GM12878 (cell line): ENCODE results near the gene KIRREL3. TPM values are rescaled to one million over a fixed set of nuclear protein-coding genes. Genes with fewer than 3 reads are reported as not detected.
"Not testable (repeated sequence)": the region's sequence is repeated elsewhere in the genome, so short reads cannot be mapped to it uniquely, and the experiment has no call there.

Experiments
- ATAC-seq: fragments of 200-7000 bp; cut with Tn5 transposase; 3 replicates; pipeline ENCODE4 v1.9.1; 2020; ENCODE audit warnings: mild to moderate bottlenecking, moderate library complexity
- BruUV-seq: library from RNA; stranded (reverse); fragments of 400-500 nt; replicated peaks from 2 replicates; lab custom pipeline; 2021; lab: Mats Ljungman, UMichigan
- CTCF ChIA-PET: fragments of 300-600 bp; sonication (Branson Sonifier 250); formaldehyde crosslinking; extraction: SDS; loops from one replicate; lab custom pipeline; 2021; ENCODE audit warnings: inconsistent platforms; lab: Yijun Ruan, JAX
- POLR2A ChIA-PET: fragments of 350-600 bp; formaldehyde crosslinking; extraction: SDS; loops from one replicate; lab custom pipeline; 2021; ENCODE audit warnings: inconsistent platforms; lab: Charles Lee
- RAD21 ChIA-PET: fragments of 300-600 bp; sonication (Branson Sonifier 250); formaldehyde crosslinking; loops from one replicate; lab custom pipeline; 2023; ENCODE audit warnings: antibody characterized with exemption; ENCODE audit not compliant: unreplicated experiment; lab: Charles Lee
- SMC1A ChIA-PET: fragments of 300-600 bp; sonication (Branson Sonifier 250); formaldehyde crosslinking; loops from one replicate; lab custom pipeline; 2023; ENCODE audit not compliant: unreplicated experiment, uncharacterized antibody; lab: Charles Lee
- DNase-seq: peaks from one replicate; pipeline ENCODE4 v3.0.0-alpha.2; 2011; ENCODE audit warnings: low read depth, low spot score
- FAIRE-seq: peaks from 3 replicates; lab custom pipeline; 2011; peaks lifted over from hg19 to GRCh38; lab: Jason Lieb, UNC
- H2AFZ ChIP-seq: 2 replicates; pipeline ENCODE4 v1.6.0; 2011; ENCODE audit warnings: low read depth, low read length, control low read depth; ENCODE audit not compliant: control insufficient read depth
- H3K27ac ChIP-seq: 2 replicates; pipeline ENCODE4 v1.5.1; 2011; ENCODE audit warnings: control low read depth; ENCODE audit not compliant: control insufficient read depth, insufficient read depth
- H3K27me3 ChIP-seq, 2 experiments: replicated peaks in 1 of 2; 2 replicates each; pipeline versions ENCODE4 v1.6.0 to v1.6.1; 2011; ENCODE audit warnings: low read length in 1 of 2; ENCODE audit not compliant: control insufficient read depth in 2 of 2, insufficient read depth in 2 of 2
- H3K36me3 ChIP-seq, 2 experiments: 2 replicates each; pipeline ENCODE4 v1.5.1; 2011; ENCODE audit warnings: low read length in 1 of 2; ENCODE audit not compliant: control insufficient read depth in 2 of 2, insufficient read depth in 2 of 2
- H3K4me1 ChIP-seq: 2 replicates; pipeline ENCODE4 v1.6.1; 2011; ENCODE audit warnings: mild to moderate bottlenecking, low read length, moderate library complexity, mixed read lengths; ENCODE audit not compliant: control insufficient read depth, insufficient read depth
- H3K4me2 ChIP-seq: 2 replicates; pipeline ENCODE4 v1.6.0; 2011; ENCODE audit warnings: control low read depth; ENCODE audit not compliant: control insufficient read depth, insufficient read depth
- H3K4me3 ChIP-seq: fragments of 200-600 bp; sonication (generic); 2 replicates; pipeline ENCODE4 v1.5.1; 2016
- H3K79me2 ChIP-seq: 2 replicates; pipeline ENCODE4 v1.6.0; 2011; ENCODE audit warnings: low read length; ENCODE audit not compliant: control insufficient read depth, insufficient read depth
- H3K9ac ChIP-seq: 2 replicates; pipeline ENCODE4 v1.8.0; 2011; ENCODE audit warnings: low read length, control low read depth, mixed read lengths; ENCODE audit not compliant: control insufficient read depth, insufficient read depth
- H3K9me3 ChIP-seq: replicated peaks from 3 replicates; pipeline ENCODE4 v1.5.1; 2011; ENCODE audit warnings: mild to moderate bottlenecking, low read length; ENCODE audit not compliant: control insufficient read depth, insufficient read depth
- H4K20me1 ChIP-seq: 2 replicates; pipeline ENCODE4 v1.6.0; 2011; ENCODE audit not compliant: control insufficient read depth, insufficient read depth
- BACH1 ChIP-seq: fragments of 450-650 bp; IDR thresholded peaks from 2 replicates; pipeline ENCODE4 v1.6.1; 2017; ENCODE audit warnings: mild to moderate bottlenecking, borderline replicate concordance
- E2F8 ChIP-seq: fragments of 450-650 bp; IDR thresholded peaks from 2 replicates; pipeline ENCODE4 v1.6.1; 2018; ENCODE audit warnings: mild to moderate bottlenecking, low read depth, moderate library complexity; ENCODE audit not compliant: partially characterized antibody
- EGR1 ChIP-seq, 2 experiments: IDR thresholded peaks; 1 replicate in 1 of 2; 2 replicates in 1 of 2; pipeline ENCODE4 v1.6.1; 2011 to 2012; ENCODE audit warnings: low read depth in 2 of 2, low read length in 2 of 2, borderline replicate concordance in 1 of 2, mild to moderate bottlenecking in 1 of 2, moderate library complexity in 1 of 2
- KLF5 ChIP-seq: fragments of 450-650 bp; IDR thresholded peaks from 2 replicates; pipeline ENCODE4 v1.6.1; 2014; ENCODE audit warnings: mild to moderate bottlenecking; ENCODE audit not compliant: partially characterized antibody
- PML ChIP-seq: IDR thresholded peaks from 2 replicates; pipeline ENCODE4 v1.6.1; 2012; ENCODE audit warnings: low read length, inconsistent platforms
- TCF3 ChIP-seq: IDR thresholded peaks from 2 replicates; pipeline ENCODE4 v1.6.1; 2012; ENCODE audit warnings: low read depth, mild to moderate bottlenecking, low read length, borderline replicate concordance; ENCODE audit not compliant: insufficient read depth
- ZBTB11 ChIP-seq: fragments of 450-650 bp; formaldehyde crosslinking; IDR thresholded peaks from 2 replicates; pipeline ENCODE4 v1.5.0; 2022; ENCODE audit warnings: mild to moderate bottlenecking, missing genetic modification characterization
- WGBS: methylation state at CpG from one replicate; pipeline ENCODE4 v1.1.6; 2016; ENCODE audit warnings: low lambda C conversion rate; ENCODE audit not compliant: insufficient replicate concordance, insufficient coverage; ENCODE audit errors: missing lambda C conversion rate; 5-methylcytosine and 5-hydroxymethylcytosine counted together
- in situ Hi-C: fragments of 300-500 bp; cut with MboI; formaldehyde crosslinking; loops from 9 replicates; pipeline ENCODE4 v1.14.3; 2018; ENCODE audit warnings: mixed read lengths
- intact Hi-C: fragments of 100-400 bp; cut with micrococcal nuclease; formaldehyde crosslinking; loops from one replicate; pipeline ENCODE4 v1.14.2; 2022; ENCODE audit not compliant: unreplicated experiment
- polyA plus RNA-seq, 11 experiments: library from polyadenylated mRNA; depleted of rRNA in 4 of 11; unstranded in 6 of 11; stranded (reverse) in 5 of 11; fragments of >200 nt; fragmentation: Nextera tagmentation in 4 of 11; fragmentation: Illumina TruSeq in 1 of 11; extraction: Ambion mirVana in 4 of 11; extraction: Trizol in 1 of 11; gene quantifications; 1 replicate in 1 of 11; 2 replicates in 10 of 11; pipeline versions ENCODE4 v1.2.1 to v1.2.3, GENCODE V29; 2011 to 2016; ENCODE audit warnings: inconsistent platforms in 2 of 11, missing spikeins in 2 of 11, low read depth in 1 of 11
- total RNA-seq, 4 experiments: library from RNA; depleted of rRNA in 3 of 4; stranded (reverse); fragments of >200 nt in 3 of 4; fragmentation: Illumina TruSeq in 1 of 4; extraction: Trizol in 1 of 4; gene quantifications; 2 replicates each; pipeline versions ENCODE4 v1.2.1 to v1.2.3, GENCODE V29; 2013 to 2021

KIRREL3 gene
- total and polyA plus RNA-seq, 10 of the 15 experiments (the other 5 are each of a cell fraction or from before 2014, with no cell fraction given), result under 0.01 TPM; not detected in 9

- TF ChIP-seq EGR1 (IDR thresholded peaks at IDR 0.05; ENCODE audit: borderline replicate concordance in 1 of 2, low read depth in 2 of 2, low read length in 2 of 2) (no peak), BACH1 (no peak), E2F8 (no peak), PML (no peak), TCF3 (no peak), KLF5 (no peak), ZBTB11 (CRISPR knock-in tag) (no peak)
These were observed 43.9 kb downstream of the KIRREL3 start (continued) for GRCh38 chr11:126956635-126957034.

GRCh38 chr11:126952533-126952932 is 48.0 kb downstream of the KIRREL3 start:
- BruUV-seq, RAD21 ChIA-PET, ATAC-seq: not testable (repeated sequence)

More at GRCh38 chr11:126952533-126952932, 48.0 kb downstream of the KIRREL3 start:
- POLR2A ChIA-PET, H3K36me3 ChIP-seq, in situ Hi-C loops, H3K4me2 ChIP-seq, FAIRE-seq, H4K20me1 ChIP-seq, H3K9me3 ChIP-seq, CTCF ChIA-PET, H3K27me3 ChIP-seq, H2AFZ ChIP-seq, DNase-seq, SMC1A ChIA-PET, H3K4me3 ChIP-seq, H3K9ac ChIP-seq, intact Hi-C loops, H3K4me1 ChIP-seq, H3K27ac ChIP-seq, H3K79me2 ChIP-seq: not testable (repeated sequence)
- WGBS, result 20% methylated on average over 2 of the region's 2 CpGs
